ENCODE results near the gene CCDC92B. TPM values are rescaled to one million over a fixed set of nuclear protein-coding genes. Genes with fewer than 3 reads are reported as not detected.
"Not testable (repeated sequence)": the region's sequence is repeated elsewhere in the genome, so short reads cannot be mapped to it uniquely, and the experiment has no call there.

Gene CCDC92B
- total RNA-seq, 2 experiments from 2014 or later: 0.10 TPM; not detected in 1

GRCh38 chr17:2703606-2704005 is 45.8 kb downstream of the CCDC92B start:
- H3K4me1 Mint-ChIP-seq: peaks cover 5% of the 10 kb centered on the region
- DNase-seq: no peak
- peaks cover 12% of the 10 kb centered on the region for H3K36me3 Mint-ChIP-seq (ENCODE audit: low read depth)
- CTCF ChIA-PET: no interaction called here
- H3K4me3 Mint-ChIP-seq: no peak overlapping the region
- H3K27me3 Mint-ChIP-seq: no peaks in the 10 kb centered on the region
- H3K27ac Mint-ChIP-seq: no peak overlapping the region
- POLR2A ChIA-PET: no interaction called here
- H3K9me3 Mint-ChIP-seq: no peaks in the 10 kb centered on the region

GRCh38 chr17:2703181-2703580 is 46.3 kb downstream of the CCDC92B start:
- no peak for DNase-seq
- H3K4me1 Mint-ChIP-seq: peaks cover 1% of the 10 kb centered on the region
- H3K9me3 Mint-ChIP-seq: no peaks in the 10 kb centered on the region
- H3K36me3 Mint-ChIP-seq (ENCODE audit: low read depth): peaks cover 12% of the 10 kb centered on the region
- H3K4me3 Mint-ChIP-seq: no peak overlapping the region
- H3K27me3 Mint-ChIP-seq: no peaks in the 10 kb centered on the region
- H3K27ac Mint-ChIP-seq: no peak overlapping the region
- ChIA-PET CTCF (no interaction called here), POLR2A (no interaction called here)

GRCh38 chr17:2701996-2702741 is 47.3 kb downstream of the CCDC92B start:
- CTCF ChIA-PET: interaction anchor here (0.5 kb wide), 1 partner anchor 40 kb away, joined by 3 read pairs; no protein-coding TSS in a partner anchor
- H3K27ac Mint-ChIP-seq: no peak overlapping the region
- POLR2A ChIA-PET: no interaction called here
- H3K9me3 Mint-ChIP-seq: no peaks in the 10 kb centered on the region
- peaks cover 12% of the 10 kb centered on the region for H3K36me3 Mint-ChIP-seq (ENCODE audit: low read depth)
- H3K4me1 Mint-ChIP-seq: no peaks in the 10 kb centered on the region
- H3K27me3 Mint-ChIP-seq: no peaks in the 10 kb centered on the region
- no peak overlapping the region for H3K4me3 Mint-ChIP-seq
- no peak for DNase-seq

- no peak for DNase-seq
- H3K36me3 Mint-ChIP-seq (ENCODE audit: low read depth): peaks cover 12% of the 10 kb centered on the region
- H3K27me3 Mint-ChIP-seq: no peaks in the 10 kb centered on the region
- no peak overlapping the region for H3K27ac Mint-ChIP-seq
- no peaks in the 10 kb centered on the region for H3K4me1 Mint-ChIP-seq
- H3K9me3 Mint-ChIP-seq: no peaks in the 10 kb centered on the region
- POLR2A ChIA-PET: no interaction called here
- H3K4me3 Mint-ChIP-seq: no peak overlapping the region
- CTCF ChIA-PET: no interaction called here
Observed at GRCh38 chr17:2701161-2701995, 48.1 kb downstream of the CCDC92B start.

- ChIA-PET POLR2A (no interaction called here), CTCF (no interaction called here)
- Mint-ChIP-seq H3K9me3 (no peaks in the 10 kb centered on the region), H3K27me3 (no peaks in the 10 kb centered on the region), H3K4me1 (no peaks in the 10 kb centered on the region), H3K27ac (no peak overlapping the region), H3K4me3 (no peak overlapping the region), H3K36me3 (ENCODE audit: low read depth) (peaks cover 12% of the 10 kb centered on the region)
- no peak for DNase-seq
Observed at GRCh38 chr17:2700491-2701141, 48.8 kb downstream of the CCDC92B start.

GRCh38 chr17:2700030-2700490 is 49.4 kb downstream of the CCDC92B start:
- no peaks in the 10 kb centered on the region for H3K9me3 Mint-ChIP-seq
- CTCF ChIA-PET: no interaction called here
- peaks cover 12% of the 10 kb centered on the region for H3K36me3 Mint-ChIP-seq (ENCODE audit: low read depth)
- H3K4me3 Mint-ChIP-seq: no peak overlapping the region
- H3K27me3 Mint-ChIP-seq: no peaks in the 10 kb centered on the region
- POLR2A ChIA-PET: no interaction called here
- H3K27ac Mint-ChIP-seq: no peak overlapping the region
- DNase-seq: no peak
- no peaks in the 10 kb centered on the region for H3K4me1 Mint-ChIP-seq

- H3K4me1 Mint-ChIP-seq, POLR2A ChIA-PET, CTCF ChIA-PET, H3K27ac Mint-ChIP-seq, H3K4me3 Mint-ChIP-seq, H3K9me3 Mint-ChIP-seq, H3K27me3 Mint-ChIP-seq, DNase-seq: not testable (repeated sequence)
- peaks cover 12% of the 10 kb centered on the region for H3K36me3 Mint-ChIP-seq (ENCODE audit: low read depth)
Observed at GRCh38 chr17:2699216-2699805, 50.1 kb downstream of the CCDC92B start.

GRCh38 chr17:2697611-2698162 is 51.8 kb downstream of the CCDC92B start:
- POLR2A ChIA-PET: interaction anchor here (1.0 to 2.6 kb wide), 2 partner anchors 11 to 13 kb away, joined by 3 to 11 read pairs; no protein-coding TSS in a partner anchor
- no peak for DNase-seq
- Mint-ChIP-seq H3K27ac (no peak overlapping the region), H3K27me3 (no peaks in the 10 kb centered on the region), H3K36me3 (ENCODE audit: low read depth) (peaks cover 14% of the 10 kb centered on the region), H3K4me3 (no peak overlapping the region), H3K4me1 (no peaks in the 10 kb centered on the region), H3K9me3 (no peaks in the 10 kb centered on the region)
- CTCF ChIA-PET: no interaction called here

GRCh38 chr17:2695961-2696760 is 53.3 kb downstream of the CCDC92B start:
- no peak for DNase-seq
- Mint-ChIP-seq H3K4me1 (no peaks in the 10 kb centered on the region), H3K36me3 (ENCODE audit: low read depth) (peaks cover 10% of the 10 kb centered on the region), H3K4me3 (no peak overlapping the region), H3K27ac (no peak overlapping the region), H3K9me3 (no peaks in the 10 kb centered on the region), H3K27me3 (no peaks in the 10 kb centered on the region)
- POLR2A ChIA-PET: interaction anchor here (1.3 to 2.6 kb wide), 3 partner anchors 9 to 14 kb away, joined by 3 to 11 read pairs (median 7); no protein-coding TSS in a partner anchor
- CTCF ChIA-PET: no interaction called here

- Mint-ChIP-seq H3K27ac (no peak overlapping the region), H3K27me3 (no peaks in the 10 kb centered on the region), H3K4me3 (no peak overlapping the region), H3K9me3 (no peaks in the 10 kb centered on the region), H3K4me1 (no peaks in the 10 kb centered on the region), H3K36me3 (ENCODE audit: low read depth) (peaks cover 10% of the 10 kb centered on the region)
- POLR2A ChIA-PET: interaction anchor here (1.3 to 2.6 kb wide), 3 partner anchors 8 to 15 kb away, joined by 3 to 11 read pairs (median 7); no protein-coding TSS in a partner anchor
- no peak for DNase-seq
- CTCF ChIA-PET: no interaction called here
Observed at GRCh38 chr17:2695243-2695960, 54.0 kb downstream of the CCDC92B start.

GRCh38 chr17:2694381-2695242 is 54.8 kb downstream of the CCDC92B start:
- CTCF ChIA-PET: no interaction called here
- no peak overlapping the region for H3K27ac Mint-ChIP-seq
- POLR2A ChIA-PET: interaction anchor here (1.9 kb wide), 1 partner anchor 16 kb away, joined by 7 read pairs; no protein-coding TSS in a partner anchor
- H3K27me3 Mint-ChIP-seq: no peaks in the 10 kb centered on the region
- DNase-seq: no peak
- no peak overlapping the region for H3K4me3 Mint-ChIP-seq
- no peaks in the 10 kb centered on the region for H3K4me1 Mint-ChIP-seq
- no peaks in the 10 kb centered on the region for H3K9me3 Mint-ChIP-seq
- H3K36me3 Mint-ChIP-seq (ENCODE audit: low read depth): peaks cover 6% of the 10 kb centered on the region

All from activated CD4-positive, alpha-beta memory T cell treated with anti-CD3 and anti-CD28 coated beads, Interleukin-2, amount 10 ng/mL, durations not matched to agents 7 days and 5 days (primary cell).